NOMO-1 treated with dmso at 0.1 percent for 144 hours (cell line): ENCODE measurements around the gene ZNF669.

Experiments
- DNase-seq: peaks from one replicate; lab custom pipeline; 2025; ENCODE audit not compliant: unreplicated experiment; lab: John Stamatoyannopoulos, UW

Gene ZNF669

DNA sequence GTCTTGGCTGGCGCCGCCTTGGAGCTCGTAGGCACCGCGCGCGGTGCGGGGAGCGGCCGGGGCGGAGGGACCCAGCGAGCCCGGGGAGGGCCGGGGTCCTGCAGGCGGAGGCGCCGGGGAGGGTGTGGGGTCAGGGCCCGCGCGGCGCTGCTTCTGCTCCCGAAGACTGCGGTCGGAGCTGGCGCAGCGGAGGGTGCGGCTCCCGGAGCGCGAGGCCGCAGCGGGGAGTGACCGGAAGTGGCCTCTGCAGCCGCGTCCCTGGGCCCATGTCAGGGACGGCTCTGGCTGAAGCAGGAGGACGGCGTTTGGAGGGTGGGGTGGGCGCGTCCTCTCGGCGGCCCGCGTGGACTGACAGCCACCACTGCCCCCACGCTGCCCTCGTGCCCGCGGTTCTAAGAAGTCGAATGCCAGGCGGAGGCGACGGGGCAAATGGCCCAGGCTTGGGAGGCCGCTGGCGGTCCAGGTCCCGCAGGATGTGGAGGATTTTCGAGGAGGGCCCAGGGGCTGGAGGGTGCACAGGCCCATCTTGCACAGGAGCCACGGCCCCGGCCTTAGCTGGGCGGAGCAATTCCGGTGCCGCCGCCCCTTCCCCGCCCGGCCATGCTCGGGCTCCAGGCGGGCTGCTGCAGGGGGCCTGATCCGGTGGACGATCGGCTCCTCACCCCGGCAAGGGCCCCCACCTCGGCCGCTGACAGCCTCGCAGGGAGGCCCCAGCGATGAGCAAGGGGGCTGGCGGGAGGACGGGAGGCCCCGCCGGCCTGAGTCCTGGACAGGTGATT, 7.7 kb upstream of the ZNF669 start:
- DNase-seq, result no peak

GRCh38 chr1:247111259-247111699, 7.1 kb upstream of the ZNF669 start:
- no peak for DNase-seq

GRCh38 chr1:247110627-247111258, 6.6 kb upstream of the ZNF669 start:
- DNase-seq, result no peak

DNA sequence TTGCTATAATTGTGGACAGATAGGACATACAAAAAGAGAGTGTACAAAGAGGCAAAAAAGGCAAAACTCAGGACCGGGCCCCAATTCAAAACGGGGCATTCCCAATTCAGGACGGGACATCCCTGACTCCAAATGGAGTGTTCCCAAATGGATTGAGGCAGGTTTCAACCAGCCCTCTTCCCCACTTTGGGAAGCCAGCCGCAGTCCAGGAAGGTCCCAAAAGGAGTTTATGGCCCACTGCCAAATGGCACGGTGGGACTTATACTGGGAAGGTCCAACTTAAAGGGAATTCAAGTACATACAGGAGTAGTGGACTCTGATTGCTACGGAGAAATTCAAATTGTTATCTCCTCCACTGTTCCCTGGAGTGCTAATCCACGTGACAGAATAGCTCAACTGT, 3.5 kb upstream of the ZNF669 start:
- DNase-seq, result no peak

DNA sequence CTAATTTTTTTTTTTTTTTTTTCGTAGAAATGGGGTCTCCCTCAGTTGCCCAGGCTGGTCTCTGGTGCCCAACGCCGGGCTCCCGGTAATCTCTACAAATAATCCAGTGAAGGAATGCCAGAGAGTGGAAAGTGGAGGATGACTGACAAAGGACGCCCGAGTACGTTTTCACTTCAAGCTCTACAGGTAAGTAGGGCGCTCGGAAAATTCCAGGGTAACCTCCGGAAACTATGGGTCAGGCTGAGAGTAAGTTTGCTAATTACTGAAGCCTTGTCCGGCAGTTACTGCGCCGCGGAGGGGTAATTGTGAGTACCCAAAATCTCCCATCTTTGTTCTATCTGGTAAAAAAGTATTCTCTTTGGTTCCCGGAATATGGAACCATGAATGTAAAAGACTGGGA, 1.8 kb upstream of the ZNF669 start:
- DNase-seq, result no peak

- no peak for DNase-seq
These were observed 809 bp upstream of the ZNF669 start for GRCh38 chr1:247104965-247105364.

DNA sequence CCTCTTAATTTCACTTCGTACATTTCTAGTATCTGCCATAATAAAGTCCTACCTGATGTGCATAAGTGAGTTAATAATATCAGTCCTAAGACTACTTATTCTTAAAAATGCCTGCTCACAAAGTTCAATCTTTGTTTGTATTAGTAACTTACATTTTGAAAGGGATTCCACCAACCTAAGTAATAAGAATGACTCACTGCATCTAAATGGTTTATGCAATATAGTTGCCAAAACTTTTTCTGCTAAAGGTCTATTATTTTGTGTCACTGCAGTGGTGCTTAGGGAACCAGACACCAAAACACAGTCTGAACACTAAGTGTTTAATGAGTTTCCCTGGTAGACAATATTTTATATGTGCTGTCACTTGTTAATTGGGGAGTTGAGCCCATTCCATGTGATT, 1.8 kb downstream of the ZNF669 start:
- DNase-seq, result no peak

DNA sequence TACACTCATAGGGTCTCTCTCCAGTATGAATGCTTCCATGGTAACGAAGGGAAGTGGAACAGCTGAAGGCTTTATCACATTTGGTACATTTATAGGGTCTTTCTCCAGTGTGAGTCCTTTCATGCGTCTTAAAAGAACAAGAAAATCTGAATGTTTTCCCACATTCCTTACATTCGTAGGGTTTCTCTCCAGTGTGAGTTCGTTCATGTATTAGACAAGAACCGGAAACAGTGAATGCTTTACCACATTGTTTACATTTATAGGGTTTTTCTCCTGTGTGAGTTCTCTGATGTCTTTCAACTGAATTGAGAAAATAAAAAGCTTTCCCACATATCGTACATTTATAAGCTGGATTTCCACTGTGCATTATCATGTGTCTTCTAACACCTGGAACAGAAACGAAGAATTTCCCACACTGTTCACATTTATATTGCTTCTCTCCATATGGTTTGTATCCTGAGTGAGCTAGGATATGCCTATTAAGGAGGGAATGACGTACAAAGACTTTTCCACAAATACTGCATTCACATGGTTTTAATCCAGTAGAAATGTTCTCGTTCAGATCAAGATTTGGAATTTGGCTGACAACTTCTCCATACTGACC, 3.4 kb downstream of the ZNF669 start:
- no peak for DNase-seq

DNA sequence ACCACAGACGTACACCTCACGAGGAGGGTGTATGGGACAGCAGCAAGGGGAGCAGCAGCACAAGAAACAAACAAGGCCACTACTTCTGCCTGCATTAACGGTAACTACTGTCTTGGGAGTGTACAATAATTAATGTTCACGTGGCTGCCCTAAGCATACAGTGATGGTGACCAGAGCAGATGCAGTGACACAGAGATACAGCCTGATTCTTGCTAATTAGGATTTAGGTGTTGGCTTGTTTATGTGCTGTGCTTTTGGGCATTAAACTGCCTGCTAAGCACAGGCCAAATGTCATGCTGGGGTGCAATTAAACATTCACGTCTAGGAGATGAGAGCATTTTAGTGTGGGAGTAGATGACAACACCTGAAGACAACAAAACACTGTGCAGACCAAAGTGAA, 7.2 kb downstream of the ZNF669 start:
- no peak for DNase-seq

DNA sequence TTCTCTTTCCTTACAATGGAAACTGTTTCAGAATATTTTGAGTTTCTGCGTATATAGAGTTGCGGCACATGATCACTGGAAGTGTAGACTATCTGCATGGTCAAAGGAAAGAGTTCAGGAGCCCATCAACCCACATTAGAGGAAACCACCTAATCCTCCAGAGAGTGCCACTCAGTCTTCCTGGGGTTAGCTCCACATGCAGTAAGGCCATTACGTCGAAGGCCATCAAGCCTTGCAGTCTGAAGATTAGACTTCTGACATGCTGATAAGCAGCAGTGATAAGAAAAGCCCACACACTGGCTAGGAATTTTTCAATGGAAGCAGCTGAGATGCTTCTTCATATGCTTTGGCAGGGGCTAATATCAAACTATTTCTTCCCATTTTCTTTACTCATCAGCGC, 7.6 kb downstream of the ZNF669 start:
- DNase-seq, result no peak

DNA sequence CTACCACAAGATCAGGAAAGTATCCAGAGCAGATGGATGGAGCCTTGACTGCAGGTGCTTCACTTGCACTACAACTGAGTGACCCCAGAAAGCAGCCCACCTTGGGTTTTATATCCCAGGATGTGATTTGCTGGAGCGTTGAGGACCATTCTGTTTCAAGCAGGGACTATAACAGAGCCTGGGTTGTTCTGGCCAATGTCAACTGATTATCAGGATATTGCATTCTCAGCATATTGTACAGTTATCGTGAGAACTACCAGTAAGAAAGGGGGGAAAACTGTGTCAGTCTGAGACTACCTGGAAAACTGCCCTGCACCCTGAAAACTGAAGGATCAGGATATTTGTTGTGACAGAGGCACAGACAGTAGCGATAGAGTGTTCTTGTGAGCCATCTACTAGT, 8.0 kb downstream of the ZNF669 start:
- DNase-seq, result no peak

DNA sequence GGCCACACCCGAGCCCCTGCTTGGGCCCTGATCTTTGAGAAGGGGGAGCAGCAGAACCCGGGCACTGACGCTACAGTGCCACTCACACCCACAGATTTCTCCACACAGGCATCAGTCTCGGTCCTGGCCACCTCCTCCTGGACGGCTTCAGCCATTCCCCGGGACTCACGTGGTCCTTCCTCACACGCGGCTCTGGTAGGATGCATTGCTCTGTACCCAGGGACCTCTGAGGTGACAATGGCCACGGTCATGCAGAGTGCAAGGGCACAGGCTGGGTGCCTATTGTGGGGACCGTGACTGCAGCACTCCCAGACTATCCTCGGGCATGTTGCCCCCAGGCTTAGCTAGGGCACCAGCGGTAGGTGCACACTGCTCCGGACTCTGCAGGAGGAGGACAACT, 13.7 kb downstream of the ZNF669 start:
- no peak for DNase-seq

DNA sequence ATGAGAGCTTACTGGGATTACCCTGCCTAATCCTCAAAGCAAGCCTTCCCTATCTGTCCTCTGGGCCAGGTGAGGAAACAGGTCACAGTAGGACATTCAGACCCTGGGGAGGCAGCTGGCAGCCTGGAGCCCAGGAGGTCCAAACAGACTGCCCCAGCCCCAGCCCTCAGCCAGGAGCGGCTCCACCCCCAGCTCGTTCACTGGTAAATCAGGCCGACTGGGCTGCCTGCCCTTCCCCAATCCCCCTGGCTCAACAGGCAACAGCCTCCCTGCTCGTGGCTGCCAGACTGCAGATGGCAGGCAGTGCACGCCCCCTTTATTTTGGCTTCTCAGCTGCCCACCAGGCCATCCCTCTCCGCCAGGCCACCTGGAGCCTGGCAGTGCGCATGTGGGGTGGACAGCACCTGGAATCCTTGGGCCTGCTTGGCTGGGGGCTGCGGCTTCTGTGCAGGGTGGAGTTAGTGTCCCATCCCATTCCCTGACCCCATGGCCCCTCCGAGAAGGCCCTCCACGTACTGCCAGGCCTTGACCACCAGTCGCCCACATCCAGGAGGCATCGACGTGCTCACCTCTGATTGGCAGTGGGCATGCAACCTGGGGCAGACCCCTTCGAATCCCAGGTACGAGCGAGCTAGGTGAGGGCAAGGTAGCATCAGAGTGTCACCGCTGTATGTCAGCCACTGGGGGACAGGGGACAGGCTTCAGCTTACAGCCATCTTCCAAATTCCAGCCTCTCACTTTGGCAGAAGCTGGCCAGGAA, 14.4 kb downstream of the ZNF669 start:
- no peak for DNase-seq

DNA sequence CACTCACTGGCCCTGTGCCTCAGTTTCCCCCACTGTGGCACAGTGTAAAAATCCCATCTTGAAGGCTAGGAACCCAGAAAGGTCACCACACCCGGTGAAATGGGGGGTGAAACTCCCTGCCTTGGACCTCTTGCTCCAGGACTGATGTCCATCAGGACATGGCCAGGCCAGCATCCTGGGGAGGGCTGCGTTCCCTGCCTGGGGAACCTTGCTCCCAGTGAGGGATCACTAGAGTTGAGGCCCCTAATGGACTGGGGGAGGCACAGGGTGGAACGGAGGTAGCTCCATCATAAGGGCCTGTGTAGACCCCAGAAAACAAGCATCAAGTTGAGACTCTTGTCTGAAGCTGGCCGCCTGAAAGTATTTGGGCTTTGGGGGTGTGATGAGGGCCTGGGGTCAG, 15.2 kb downstream of the ZNF669 start:
- no peak for DNase-seq

- no peak for DNase-seq
These were observed 16.9 kb downstream of the ZNF669 start for GRCh38 chr1:247087256-247087655.

DNA sequence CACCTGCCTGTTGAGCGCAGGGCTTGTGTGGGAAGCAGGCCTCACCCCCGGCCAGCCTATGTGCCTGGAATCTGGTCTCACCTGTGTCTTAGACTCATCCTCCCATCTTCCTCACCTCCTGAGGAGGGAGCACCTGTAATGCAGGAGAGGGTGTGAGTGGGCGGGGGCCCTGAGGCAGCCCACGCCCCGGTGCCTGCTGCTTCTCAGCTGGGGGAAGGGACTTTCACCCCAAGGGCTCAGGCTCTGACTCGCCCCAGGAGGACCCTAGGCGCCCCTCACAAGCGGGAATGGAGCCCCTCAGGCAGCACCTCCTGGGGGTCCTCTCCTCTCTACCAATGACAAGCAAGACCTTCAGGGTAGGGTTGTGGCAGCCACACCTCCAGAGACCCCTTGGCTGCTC, 18.8 kb downstream of the ZNF669 start:
- no peak for DNase-seq

- DNase-seq, result no peak
These were observed 19.4 kb downstream of the ZNF669 start for GRCh38 chr1:247084771-247085170.

DNA sequence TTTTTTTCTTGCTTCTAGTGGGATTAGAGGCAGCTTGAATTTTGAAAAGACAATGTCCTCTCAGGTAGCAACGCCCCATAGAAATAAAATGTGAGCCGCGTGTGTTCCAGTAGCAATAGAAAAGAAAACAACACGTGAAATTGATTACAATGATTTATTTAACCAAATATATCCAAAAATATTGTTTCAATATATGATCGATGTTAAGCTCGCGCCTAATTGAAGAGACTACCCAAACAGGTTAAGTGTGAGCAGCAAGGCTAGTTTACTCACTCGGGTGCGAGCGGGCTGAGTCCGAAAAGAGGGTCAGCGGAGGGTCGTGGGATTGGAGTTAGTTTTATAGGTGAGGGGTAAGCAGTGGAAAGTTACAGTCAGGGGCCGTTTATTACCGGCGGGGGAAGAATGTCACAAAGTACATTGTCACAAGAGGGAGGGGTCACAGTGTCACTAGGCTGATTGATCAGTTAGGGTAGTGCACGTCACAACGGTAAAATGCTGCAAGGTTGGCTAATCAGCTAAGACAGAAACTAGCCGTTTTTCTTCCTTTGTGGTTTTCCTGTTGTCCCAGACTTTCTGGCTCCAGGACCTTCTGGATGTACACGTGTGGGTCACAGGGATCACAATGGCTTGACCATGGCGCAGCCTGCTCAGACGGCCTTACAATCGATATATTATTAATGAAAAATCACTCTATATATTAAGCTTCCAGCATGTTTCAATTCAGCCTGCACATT, 24.8 kb downstream of the ZNF669 start:
- no peak for DNase-seq

DNA sequence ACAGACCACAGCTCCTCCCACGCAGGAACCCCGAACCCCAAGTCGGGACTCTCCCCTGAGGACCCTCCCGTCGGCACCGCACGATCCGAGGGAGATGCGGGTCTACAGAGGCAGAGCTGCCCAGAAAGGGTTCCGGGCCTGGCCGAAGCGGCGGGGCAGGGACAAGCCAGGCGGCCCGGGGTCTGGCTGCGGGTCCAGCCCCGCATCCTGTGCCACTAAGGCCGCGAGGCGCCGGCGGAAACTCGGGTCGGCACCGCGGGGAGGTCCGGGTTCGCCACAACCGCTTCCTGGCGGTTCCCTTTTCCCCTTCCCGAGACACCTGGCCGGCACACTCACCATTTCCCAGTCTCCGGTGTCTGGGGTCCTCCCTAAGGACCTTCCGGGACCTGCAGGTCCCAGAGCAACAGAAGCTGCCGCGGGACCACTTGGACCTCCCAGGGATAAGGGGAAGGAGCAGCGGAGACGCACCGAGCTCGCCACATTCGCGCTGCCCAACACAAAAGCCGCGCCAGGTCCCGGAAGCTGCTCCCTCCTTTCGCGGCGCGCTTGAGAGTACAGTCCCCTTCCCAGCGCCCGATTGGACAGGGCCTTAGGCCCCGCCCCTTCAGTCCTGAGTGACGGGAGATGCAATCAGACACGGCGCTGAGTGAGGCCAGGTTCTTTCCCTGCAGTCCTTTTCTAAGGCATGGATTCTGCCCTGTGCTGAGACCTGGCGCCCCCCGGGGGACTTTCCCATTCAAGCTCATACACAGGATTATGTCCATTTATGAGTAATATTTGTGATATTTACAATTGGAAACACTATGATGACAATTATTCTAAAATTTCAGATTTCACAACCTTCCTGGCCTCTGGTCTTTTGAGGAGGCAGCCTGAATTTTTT, 25.7 kb downstream of the ZNF669 start, which contains the start of gene ZNF670:
Gene ZNF670, minus strand, starts transcription at position 554 of the 883 bp plus-strand sequence. Its CDS starts 215 bp downstream, at position 339.
- peak; percentile 87 for DNase-seq

DNA sequence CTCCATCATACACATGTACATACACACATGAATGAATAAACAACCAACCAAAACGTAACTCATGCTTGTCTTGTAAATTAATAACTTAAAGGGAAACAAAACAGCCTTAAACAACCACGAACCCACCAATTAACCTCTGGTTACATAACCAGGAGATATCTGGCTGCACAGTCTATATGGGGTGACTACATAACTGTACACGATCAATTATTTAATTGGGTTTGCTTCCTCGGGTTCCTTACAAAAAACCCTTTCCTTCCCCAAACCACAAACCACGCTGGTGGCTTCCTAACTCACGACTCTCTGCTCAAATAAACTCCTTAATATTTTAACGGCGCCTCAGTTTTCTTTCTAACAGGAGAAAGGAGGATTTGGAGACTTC, 26.3 kb downstream of the ZNF669 start:
- DNase-seq, result no peak
